ENCODE measurements around the gene HIC2. TPM values are rescaled to one million over a fixed set of nuclear protein-coding genes. Genes with fewer than 3 reads are reported as not detected.

The HIC2 gene
- total RNA-seq, 2 donors from 2014 or later, result 6.0 to 6.3 TPM

DNA sequence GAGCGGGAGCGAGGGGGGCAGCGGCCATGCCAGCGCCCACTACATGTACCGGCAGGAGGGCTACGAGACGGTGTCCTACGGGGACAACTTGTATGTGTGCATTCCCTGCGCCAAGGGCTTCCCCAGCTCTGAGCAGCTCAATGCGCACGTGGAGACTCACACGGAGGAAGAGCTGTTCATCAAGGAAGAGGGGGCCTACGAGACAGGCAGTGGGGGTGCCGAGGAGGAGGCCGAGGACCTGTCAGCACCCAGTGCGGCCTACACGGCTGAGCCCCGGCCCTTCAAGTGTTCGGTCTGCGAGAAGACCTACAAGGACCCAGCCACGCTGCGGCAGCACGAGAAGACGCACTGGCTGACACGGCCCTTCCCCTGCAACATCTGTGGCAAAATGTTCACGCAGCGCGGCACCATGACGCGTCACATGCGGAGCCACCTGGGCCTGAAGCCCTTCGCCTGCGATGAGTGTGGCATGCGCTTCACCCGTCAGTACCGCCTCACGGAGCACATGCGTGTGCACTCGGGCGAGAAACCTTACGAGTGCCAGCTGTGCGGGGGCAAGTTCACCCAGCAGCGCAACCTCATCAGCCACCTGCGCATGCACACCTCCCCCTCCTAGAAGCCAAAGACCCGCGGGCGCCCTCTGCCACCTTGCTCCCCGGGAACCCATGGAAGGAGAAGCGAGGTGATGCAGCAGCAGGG, 29.1 kb downstream of the HIC2 start:
- intact Hi-C loops (cut with DNase I), result no loop called here
- Histone ChIP-seq H3K27me3 (no peaks in the 10 kb centered on the region), H3K4me1 (no peaks in the 10 kb centered on the region), H3K36me3 (peaks cover 4% of the 10 kb centered on the region), H3K9ac (ENCODE audit: low read depth in 2 of 2, low read length in 2 of 2) (no peak overlapping the region), H3K27ac (no peak overlapping the region), H3K9me3 (no peaks in the 10 kb centered on the region), H3K4me3 (no peak overlapping the region)
- TF ChIP-seq, protein P1, sequence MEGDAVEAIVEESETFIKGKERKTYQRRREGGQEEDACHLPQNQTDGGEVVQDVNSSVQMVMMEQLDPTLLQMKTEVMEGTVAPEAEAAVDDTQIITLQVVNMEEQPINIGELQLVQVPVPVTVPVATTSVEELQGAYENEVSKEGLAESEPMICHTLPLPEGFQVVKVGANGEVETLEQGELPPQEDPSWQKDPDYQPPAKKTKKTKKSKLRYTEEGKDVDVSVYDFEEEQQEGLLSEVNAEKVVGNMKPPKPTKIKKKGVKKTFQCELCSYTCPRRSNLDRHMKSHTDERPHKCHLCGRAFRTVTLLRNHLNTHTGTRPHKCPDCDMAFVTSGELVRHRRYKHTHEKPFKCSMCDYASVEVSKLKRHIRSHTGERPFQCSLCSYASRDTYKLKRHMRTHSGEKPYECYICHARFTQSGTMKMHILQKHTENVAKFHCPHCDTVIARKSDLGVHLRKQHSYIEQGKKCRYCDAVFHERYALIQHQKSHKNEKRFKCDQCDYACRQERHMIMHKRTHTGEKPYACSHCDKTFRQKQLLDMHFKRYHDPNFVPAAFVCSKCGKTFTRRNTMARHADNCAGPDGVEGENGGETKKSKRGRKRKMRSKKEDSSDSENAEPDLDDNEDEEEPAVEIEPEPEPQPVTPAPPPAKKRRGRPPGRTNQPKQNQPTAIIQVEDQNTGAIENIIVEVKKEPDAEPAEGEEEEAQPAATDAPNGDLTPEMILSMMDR (IDR thresholded peaks at IDR 0.05), result no peak
- no peak for DNase-seq

DNA sequence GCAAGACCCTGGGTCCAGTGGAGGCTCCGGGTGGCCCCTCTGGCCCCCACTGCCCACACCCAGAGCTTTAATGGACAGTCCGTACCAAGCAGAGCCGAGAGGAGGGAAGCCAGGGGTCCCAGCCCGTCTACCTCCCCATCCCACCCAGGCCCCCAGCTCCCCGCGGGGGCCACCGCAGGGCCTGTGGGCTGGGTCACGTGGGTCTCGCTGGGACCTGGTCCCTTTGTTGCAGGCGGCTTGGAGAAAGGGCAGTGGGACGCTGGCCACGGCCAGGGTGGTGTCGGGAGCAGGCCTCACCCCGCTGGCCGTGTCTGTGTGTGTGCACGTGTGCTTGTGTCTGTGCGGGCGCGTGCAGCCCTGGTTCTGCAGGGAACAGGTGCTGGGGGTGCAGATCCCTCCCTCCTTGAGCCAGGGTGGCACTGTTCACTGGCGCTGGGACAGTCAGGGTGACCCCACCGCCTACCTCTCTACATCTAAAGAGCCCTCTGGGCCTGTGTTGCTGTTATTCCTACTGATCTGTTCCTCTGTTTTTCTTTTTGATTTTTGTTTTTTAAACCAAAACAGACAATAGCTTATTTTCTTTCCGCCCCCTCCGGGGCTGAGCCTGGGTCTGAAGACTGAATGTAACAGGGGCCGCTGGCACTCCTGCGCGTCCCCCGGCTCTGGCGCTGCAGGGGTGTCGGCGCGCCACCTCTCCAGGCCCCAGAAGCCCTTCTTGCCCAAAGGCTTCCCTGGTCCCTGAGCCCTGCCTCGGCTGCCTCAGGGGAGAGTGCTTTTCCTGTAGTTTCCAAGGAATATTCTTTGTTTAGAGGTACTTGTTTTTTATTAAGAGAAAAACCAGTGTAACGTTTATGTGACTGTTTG, 29.9 kb downstream of the HIC2 start:
- Histone ChIP-seq H3K9ac (ENCODE audit: low read depth in 2 of 2, low read length in 2 of 2) (no peak overlapping the region), H3K4me3 (no peak overlapping the region), H3K27ac (no peak overlapping the region), H3K27me3 (no peaks in the 10 kb centered on the region), H3K9me3 (no peaks in the 10 kb centered on the region), H3K4me1 (no peaks in the 10 kb centered on the region), H3K36me3 (peaks cover 4% of the 10 kb centered on the region)
- no peak for DNase-seq
- TF ChIP-seq, protein P1 (IDR thresholded peaks at IDR 0.05), result no peak
- intact Hi-C loops (cut with DNase I), result no loop called here

DNA sequence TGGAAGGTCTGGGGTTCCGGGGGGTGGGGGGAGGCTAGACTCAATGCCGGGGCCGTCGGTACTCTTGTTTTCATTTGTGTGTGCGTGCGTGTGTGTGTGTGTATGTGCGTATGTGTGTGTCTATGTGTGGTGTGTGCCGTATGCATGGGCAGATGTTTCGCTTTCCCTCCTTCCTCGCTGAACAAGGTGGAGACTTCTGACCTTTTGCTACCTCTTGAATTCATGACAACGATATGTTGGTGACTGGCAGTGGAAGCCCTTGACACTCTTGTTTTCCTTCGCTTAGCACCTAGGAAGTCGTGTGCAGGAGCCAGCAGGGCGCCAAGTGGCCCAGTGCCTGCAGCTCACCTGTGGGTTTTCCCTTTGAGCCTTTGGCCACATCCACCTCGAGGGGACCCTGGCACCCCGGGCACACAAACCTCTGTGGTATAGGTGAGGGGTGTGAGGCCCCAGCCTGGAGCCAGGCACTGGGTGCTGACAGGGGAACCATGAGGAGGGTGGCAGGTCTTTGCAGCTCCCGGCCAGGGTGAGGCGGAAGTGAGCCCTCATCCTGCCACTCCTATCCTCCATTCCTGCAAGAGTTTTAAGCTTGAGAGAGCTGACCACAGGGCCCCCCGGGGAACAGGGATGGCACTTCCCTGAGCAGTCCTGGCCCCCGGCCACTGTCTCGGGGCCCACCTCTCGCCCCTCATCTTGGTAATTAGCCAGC, 30.7 kb downstream of the HIC2 start:
- Histone ChIP-seq H3K4me1 (no peaks in the 10 kb centered on the region), H3K27me3 (no peaks in the 10 kb centered on the region), H3K4me3 (no peak overlapping the region), H3K27ac (no peak overlapping the region), H3K9ac (ENCODE audit: low read depth in 2 of 2, low read length in 2 of 2) (no peak overlapping the region), H3K9me3 (no peaks in the 10 kb centered on the region), H3K36me3 (peaks cover 4% of the 10 kb centered on the region)
- intact Hi-C loops (cut with DNase I), result no loop called here
- TF ChIP-seq, protein P1 (IDR thresholded peaks at IDR 0.05), result no peak
- DNase-seq, result no peak

DNA sequence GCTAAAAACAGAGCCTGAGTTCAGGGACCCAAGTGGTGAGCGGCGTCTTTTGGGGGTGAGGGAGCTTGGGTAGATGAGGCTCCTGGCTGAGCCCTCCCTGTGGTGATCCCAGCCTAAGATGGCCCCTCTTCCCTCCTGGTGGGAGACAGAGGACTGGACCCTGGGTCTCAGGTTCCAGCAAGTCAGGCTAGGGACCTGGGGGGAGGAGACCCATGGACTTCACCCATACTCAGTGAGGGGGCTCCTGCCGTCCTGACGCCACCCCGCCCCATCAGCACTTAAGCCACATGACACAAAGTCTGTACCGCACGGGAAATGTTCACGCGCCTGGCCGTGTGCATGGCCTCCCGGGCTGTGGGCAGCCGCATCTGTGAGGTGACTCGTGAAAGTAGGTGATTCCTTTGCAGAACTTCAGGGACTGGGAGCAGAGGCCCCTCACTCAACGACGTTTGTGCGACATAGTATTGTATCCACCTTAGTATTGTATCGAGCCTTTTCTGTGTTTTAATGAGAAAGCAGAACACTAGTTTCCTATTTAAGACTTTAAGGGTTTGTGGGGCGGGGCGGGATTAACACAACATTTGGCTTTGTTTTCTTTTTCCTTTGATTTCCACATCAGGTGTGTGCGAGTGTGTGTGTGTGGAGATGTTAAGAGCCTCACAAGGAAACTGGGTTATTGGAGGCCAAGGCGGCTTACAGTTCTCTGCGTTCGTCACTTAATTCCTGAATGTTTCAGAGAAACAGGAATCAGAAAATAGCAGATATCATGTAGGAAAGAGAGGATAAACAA, 31.7 kb downstream of the HIC2 start:
- H3K36me3 ChIP-seq, result peaks cover 4% of the 10 kb centered on the region
- no peaks in the 10 kb centered on the region for H3K9me3 ChIP-seq
- TF ChIP-seq, protein P1 (IDR thresholded peaks at IDR 0.05), result no peak
- no peak overlapping the region for H3K9ac ChIP-seq (ENCODE audit: low read depth in 2 of 2, low read length in 2 of 2)
- H3K4me1 ChIP-seq, result no peaks in the 10 kb centered on the region
- no peaks in the 10 kb centered on the region for H3K27me3 ChIP-seq
- H3K27ac ChIP-seq, result no peak overlapping the region
- no peak overlapping the region for H3K4me3 ChIP-seq
- no peak for DNase-seq
- intact Hi-C loops (cut with DNase I), result no loop called here

All from colonic mucosa (tissue), 4 donors.